Measurements from ENCODE around the gene SNX15. TPM values are rescaled to one million over a fixed set of nuclear protein-coding genes. Genes with fewer than 3 reads are reported as not detected.

SNX15 gene
- total and polyA plus RNA-seq, 2 donors (not counting 3 experiments of a cell fraction or from before 2014, with no cell fraction given): 15.5 to 21.8 TPM

GRCh38 chr11:64996710-64997380 lies 30.4 kb upstream of the SNX15 start, which contains the start of gene BATF2:
Gene BATF2 (minus strand): TSS chr11:64996971. CDS start chr11:64996914, 57 bp downstream.
- Histone ChIP-seq H4K20me1 (replicated peaks; ENCODE audit: control insufficient read depth, extremely low read depth, insufficient read depth, low read length) (no peaks in the 10 kb centered on the region), H3K9ac (replicated peaks; ENCODE audit: extremely low read depth, insufficient read depth, low read length) (no peak within 1 kb of the TSS), H3K4me2 (ENCODE audit: insufficient read depth, low read length) (peak within 1 kb of the TSS; percentile 21), H3K4me1 (ENCODE audit: control insufficient read depth, extremely low read depth, insufficient read depth, low read length) (no peaks in the 10 kb centered on the region), H3K79me2 (ENCODE audit: control insufficient read depth, insufficient read depth, low read length) (no peaks in the 10 kb centered on the region), H3K4me3 (replicated peaks in 1 of 3; ENCODE audit: insufficient read depth in 1 of 3, low read depth in 1 of 3, low read length in 3 of 3) (peak within 1 kb of the TSS in 1 of 3 experiments; percentile 14), H2AFZ (ENCODE audit: low read depth, low read length) (peak within 1 kb of the TSS; percentile 66), H3K27me3 (ENCODE audit: control insufficient read depth in 2 of 2, insufficient read depth in 2 of 2, low read length in 2 of 2) (no peaks in the 10 kb centered on the region), H3K27ac (ENCODE audit: insufficient read depth, low read depth, low read length) (no peak within 1 kb of the TSS), H3K9me3 (replicated peaks; ENCODE audit: control insufficient read depth, insufficient read depth, low read length) (no peaks in the 10 kb centered on the region), H3K36me3 (ENCODE audit: control insufficient read depth in 2 of 2, extremely low read depth in 1 of 2, insufficient read depth in 2 of 2, low read length in 2 of 2) (no peaks in the 10 kb centered on the region), H3K9me1 (replicated peaks; ENCODE audit: control insufficient read depth, extremely low read depth, insufficient read depth, low read length) (no peaks in the 10 kb centered on the region)
- no peak for TF ChIP-seq POLR2A (IDR thresholded peaks at IDR 0.05; ENCODE audit: low read depth, low read length)
- TF ChIP-seq FOS (IDR thresholded peaks at IDR 0.05; ENCODE audit: borderline replicate concordance, insufficient read depth, low read length): no peak
- no peak for TF ChIP-seq MYC (IDR thresholded peaks at IDR 0.05; ENCODE audit: low read depth, low read length)
- no peak for TF ChIP-seq GATA2 (IDR thresholded peaks at IDR 0.05; ENCODE audit: insufficient read depth, insufficient read length, low read depth, low read length)
- peak; percentile 39 to 65 for TF ChIP-seq CTCF (IDR thresholded peaks at IDR 0.05; ENCODE audit: extremely low read depth in 1 of 2, insufficient read depth in 1 of 2, low read depth in 1 of 2, low read length in 2 of 2)
- TF ChIP-seq POLR2AphosphoS5 (IDR thresholded peaks at IDR 0.05; ENCODE audit: insufficient read depth, low read depth, low read length): peak; percentile 56
- TF ChIP-seq JUN (IDR thresholded peaks at IDR 0.05; ENCODE audit: borderline replicate concordance, insufficient read depth, insufficient read length, low read depth): no peak
- no peak for TF ChIP-seq MAX (IDR thresholded peaks at IDR 0.05; ENCODE audit: insufficient read depth, insufficient read length)
- TF ChIP-seq EZH2 (IDR thresholded peaks at IDR 0.05; ENCODE audit: borderline replicate concordance, low read depth, low read length, severe bottlenecking): no peak
- CTCF ChIA-PET: interaction anchor here (0.7 to 4.2 kb wide), 30 partner anchors 9 to 212 kb away, joined by 3 to 40 read pairs (median 5); partner anchors contain the start of genes ARL2, ATG2A, CDC42BPG and GPHA2
- FAIRE-seq (peak; percentile 91), DNase-seq (ENCODE audit: low read depth, low spot score) (peak; percentile 73)
- POLR2A ChIA-PET: interaction anchor here (0.8 kb wide), 1 partner anchor 18 kb away, joined by 3 read pairs; the partner anchor contains the start of gene ARL2
- no TSS peak for BruUV-seq (replicated peaks)
- intact Hi-C loops (cut with micrococcal nuclease): loop anchor here (1.0 to 2.0 kb wide), 3 partner anchors 72 to 150 kb away; partner anchors contain the start of genes ATG2A and PPP2R5B
- dilution Hi-C loops (cut with MboI; ENCODE audit: extremely low pct_ligation_motif_present, low sequenced_read_pairs): no loop called here
